K562 (cell line): ENCODE data around the gene TTLL9. TPM values are rescaled to one million over a fixed set of nuclear protein-coding genes. Genes with fewer than 3 reads are reported as not detected.

ENCODE experiments used
- ATAC-seq: fragments of 200-7000 bp; cut with Tn5 transposase; 3 replicates; pipeline ENCODE4 v1.9.1; 2020; ENCODE audit warnings: moderate library complexity
- BruUV-seq: library from RNA; stranded (reverse); fragments of 400-500 nt; replicated peaks from 2 replicates; lab custom pipeline; 2021; lab: Mats Ljungman, UMichigan
- CTCF ChIA-PET: fragments of 300-600 bp; formaldehyde crosslinking; extraction: SDS; loops from one replicate; lab custom pipeline; 2021; ENCODE audit warnings: low intra/inter-chr PET ratio; lab: Yijun Ruan, JAX
- POLR2A ChIA-PET: fragments of 300-600, 350-650 bp; sonication (Branson Sonifier 250); formaldehyde crosslinking; extraction: SDS; loops from one replicate; lab custom pipeline; 2021; ENCODE audit warnings: antibody characterized with exemption, inconsistent platforms; lab: Yijun Ruan, JAX
- DNase-seq, 4 experiments: peaks; one replicate each; pipeline versions ENCODE4 v3.0.0 to v3.0.0-alpha.2; 2011 to 2018; ENCODE audit warnings: low spot score in 3 of 4, mixed read lengths in 3 of 4; ENCODE audit errors: extremely low read depth in 1 of 4
- FAIRE-seq: peaks from 2 replicates; lab custom pipeline; 2011; peaks lifted over from hg19 to GRCh38; lab: Jason Lieb, UNC
- H2AFZ ChIP-seq: 2 replicates; pipeline ENCODE4 v1.6.0; 2011; ENCODE audit warnings: low read depth, low read length, control low read depth, inconsistent platforms
- H3K27ac ChIP-seq: fragments of 200-600 bp; 3 replicates; pipeline ENCODE4 v1.8.0; 2011; ENCODE audit warnings: low read depth, mild to moderate bottlenecking, control low read depth, inconsistent platforms, low read length, moderate library complexity, mixed read lengths; ENCODE audit errors: extremely low read depth
- H3K27me3 ChIP-seq, 2 experiments: fragments of 300-600 bp in 1 of 2; 2 replicates in 1 of 2; 3 replicates in 1 of 2; pipeline versions ENCODE4 v1.6.0 to v1.8.0; 2011; ENCODE audit warnings: inconsistent platforms in 2 of 2, low read length in 2 of 2, mild to moderate bottlenecking in 1 of 2, mixed read lengths in 1 of 2, moderate library complexity in 1 of 2; ENCODE audit not compliant: control insufficient read depth in 2 of 2, insufficient read depth in 2 of 2
- H3K36me3 ChIP-seq: fragments of 300-600 bp; 3 replicates; pipeline ENCODE4 v1.8.0; 2011; ENCODE audit warnings: mild to moderate bottlenecking, low read length, inconsistent platforms; ENCODE audit not compliant: control insufficient read depth, insufficient read depth
- H3K4me1 ChIP-seq, 2 experiments: fragments of 200-600 bp in 1 of 2; replicated peaks in 1 of 2; 2 replicates in 1 of 2; 3 replicates in 1 of 2; pipeline versions ENCODE4 v1.5.1 to v1.8.0; 2011; ENCODE audit warnings: inconsistent platforms in 2 of 2, low read length in 2 of 2, mild to moderate bottlenecking in 1 of 2, mixed read lengths in 1 of 2, moderate library complexity in 1 of 2; ENCODE audit not compliant: control insufficient read depth in 2 of 2, insufficient read depth in 2 of 2
- H3K4me2 ChIP-seq: 2 replicates; pipeline ENCODE4 v1.6.1; 2011; ENCODE audit warnings: low read length, control low read depth, inconsistent platforms, mixed read lengths; ENCODE audit not compliant: insufficient read depth
- H3K4me3 ChIP-seq: fragments of 200-600 bp; sonication (generic), shearing (Covaris generic); 2 replicates; pipeline ENCODE4 v1.5.1; 2016; ENCODE audit warnings: control low read depth, inconsistent platforms
- H3K79me2 ChIP-seq: fragments of 200-600 bp; 3 replicates; pipeline ENCODE4 v1.8.0; 2011; ENCODE audit warnings: low read length, inconsistent platforms; ENCODE audit not compliant: control insufficient read depth, insufficient read depth
- H3K9ac ChIP-seq, 2 experiments: 2 replicates each; pipeline versions ENCODE4 v1.6.0 to v1.6.1; 2011; ENCODE audit warnings: low read depth in 2 of 2, low read length in 2 of 2, control low read depth in 1 of 2, inconsistent platforms in 1 of 2, mild to moderate bottlenecking in 1 of 2, mixed read lengths in 1 of 2; ENCODE audit not compliant: insufficient read depth in 1 of 2
- H3K9me1 ChIP-seq: one replicate; pipeline ENCODE4 v1.6.0; 2011; ENCODE audit warnings: inconsistent platforms, mild to moderate bottlenecking, low read length, moderate library complexity; ENCODE audit not compliant: control insufficient read depth, insufficient read depth
- H3K9me3 ChIP-seq: replicated peaks from 2 replicates; pipeline ENCODE4 v1.5.1; 2011; ENCODE audit warnings: low read depth, low read length, inconsistent platforms; ENCODE audit not compliant: control insufficient read depth, insufficient read depth
- H4K20me1 ChIP-seq: replicated peaks from 2 replicates; pipeline ENCODE4 v1.6.1; 2011; ENCODE audit warnings: low read length, inconsistent platforms, mixed read lengths; ENCODE audit not compliant: control insufficient read depth, insufficient read depth
- DNMT1 ChIP-seq: fragments of 450-650 bp; IDR thresholded peaks from 2 replicates; pipeline ENCODE4 v1.6.1; 2016; ENCODE audit warnings: antibody characterized with exemption, mild to moderate bottlenecking
- FOSL1 ChIP-seq: fragments of 200-800 bp; sonication (Bioruptor generic); conservative IDR thresholded peaks from 2 replicates; pipeline ENCODE4 v1.6.1; 2016; ENCODE audit warnings: missing genetic modification characterization, missing compliant biosample characterization
- GABPB2 ChIP-seq: fragments of 250-450 bp; sonication (Bioruptor Pico); conservative IDR thresholded peaks from 2 replicates; pipeline ENCODE4 v1.5.1; 2021; ENCODE audit warnings: mild to moderate bottlenecking
- HDAC3 ChIP-seq: fragments of 450-650 bp; IDR thresholded peaks from 2 replicates; pipeline ENCODE4 v1.6.1; 2018; ENCODE audit warnings: borderline replicate concordance, mild to moderate bottlenecking, moderate library complexity; ENCODE audit not compliant: partially characterized antibody
- JUND ChIP-seq, 2 experiments: IDR thresholded peaks; 2 replicates in 1 of 2; 3 replicates in 1 of 2; pipeline ENCODE4 v1.6.1; 2011; ENCODE audit warnings: borderline replicate concordance in 2 of 2, low read depth in 2 of 2, low read length in 2 of 2, improper control_type of control experiment in 1 of 2, missing biosample characterization in 1 of 2, missing genetic modification characterization in 1 of 2, missing genetic modification reagents in 1 of 2
- MIER1 ChIP-seq: fragments of 450-650 bp; IDR thresholded peaks from 2 replicates; pipeline ENCODE4 v1.6.1; 2016; ENCODE audit warnings: antibody characterized with exemption, mild to moderate bottlenecking, low read depth
- PTRF ChIP-seq: fragments of 450-650 bp; IDR thresholded peaks from 2 replicates; pipeline ENCODE4 v1.6.1; 2016; ENCODE audit warnings: mild to moderate bottlenecking, missing genetic modification characterization, missing compliant biosample characterization
- TGIF2 ChIP-seq: sonication (generic); formaldehyde crosslinking; IDR thresholded peaks from 2 replicates; pipeline ENCODE4 v1.8.1; 2022; ENCODE audit warnings: mild to moderate bottlenecking, missing genetic modification reagents, moderate library complexity
- ZNF263 ChIP-seq: sonication (generic); formaldehyde crosslinking; IDR thresholded peaks from 2 replicates; pipeline ENCODE4 v1.8.0; 2022; ENCODE audit warnings: mild to moderate bottlenecking, missing genetic modification reagents, borderline replicate concordance
- WGBS: fragments of 100-300 bp; shearing (Covaris generic); methylation state at CpG from one replicate; pipeline ENCODE4 v1.1.6; 2016; ENCODE audit warnings: low coverage, mixed read lengths; ENCODE audit not compliant: insufficient coverage; ENCODE audit errors: missing lambda C conversion rate; 5-methylcytosine and 5-hydroxymethylcytosine counted together
- in situ Hi-C: fragments of 300-500 bp; cut with MboI; formaldehyde crosslinking; loops from 4 replicates; pipeline ENCODE4 v1.15.0; 2018; ENCODE audit warnings: inconsistent platforms, mixed read lengths
- intact Hi-C: fragments of 100-400 bp; cut with micrococcal nuclease; formaldehyde crosslinking; loops from 2 replicates; pipeline ENCODE4 v1.14.2; 2022
- polyA plus RNA-seq, 8 experiments: library from polyadenylated mRNA; depleted of rRNA in 4 of 8; stranded (reverse) in 5 of 8; unstranded in 3 of 8; fragments of >200 nt; fragmentation: Nextera tagmentation in 2 of 8; fragmentation: Illumina TruSeq in 1 of 8; extraction: Ambion mirVana in 2 of 8; extraction: Trizol in 1 of 8; gene quantifications; 2 replicates each; pipeline versions ENCODE4 v1.2.1 to v1.2.3, GENCODE V29; 2011 to 2014; ENCODE audit warnings: inconsistent platforms in 1 of 8, missing spikeins in 1 of 8
- total RNA-seq, 7 experiments: library from RNA; depleted of rRNA in 6 of 7; stranded (reverse); fragments of >200 nt in 6 of 7; fragmentation: Illumina TruSeq in 2 of 7; extraction: Trizol in 2 of 7; gene quantifications; 2 replicates each; pipeline versions ENCODE4 v1.2.1 to v1.2.3, GENCODE V29; 2011 to 2021; ENCODE audit warnings: low replicate concordance in 1 of 7
- TF ChIP-seq, protein P1 (sequence below): fragments of 200-800 bp; sonication (Bioruptor generic); IDR thresholded peaks from 2 replicates; pipeline ENCODE4 v1.6.1; 2017; ENCODE audit warnings: missing genetic modification characterization, missing compliant biosample characterization
- TF ChIP-seq, protein P2 (sequence below), 2 experiments: fragments of 450-650 bp in 1 of 2; sonication (generic) in 1 of 2; formaldehyde crosslinking in 1 of 2; IDR thresholded peaks in 1 of 2; conservative IDR thresholded peaks in 1 of 2; 2 replicates each; pipeline versions ENCODE4 v1.6.1 to v1.8.1; 2016 to 2023; ENCODE audit warnings: mild to moderate bottlenecking in 2 of 2, moderate library complexity in 2 of 2, inconsistent platforms in 1 of 2, missing genetic modification reagents in 1 of 2
- TF ChIP-seq, protein P3 (sequence below), 2 experiments: fragments of 200-800 bp in 1 of 2; sonication (Bioruptor generic) in 1 of 2; sonication (generic) in 1 of 2; formaldehyde crosslinking in 1 of 2; IDR thresholded peaks in 1 of 2; conservative IDR thresholded peaks in 1 of 2; 2 replicates each; pipeline versions ENCODE4 v1.5.0 to v1.6.1; 2016 to 2020; ENCODE audit warnings: missing compliant biosample characterization in 1 of 2, missing genetic modification characterization in 1 of 2, missing genetic modification reagents in 1 of 2

TTLL9 gene
- total and polyA plus RNA-seq, 9 of the 15 experiments (the other 6 are each of a cell fraction or from before 2014, with no cell fraction given) = 0.06 to 0.07 TPM; not detected in 7

DNA sequence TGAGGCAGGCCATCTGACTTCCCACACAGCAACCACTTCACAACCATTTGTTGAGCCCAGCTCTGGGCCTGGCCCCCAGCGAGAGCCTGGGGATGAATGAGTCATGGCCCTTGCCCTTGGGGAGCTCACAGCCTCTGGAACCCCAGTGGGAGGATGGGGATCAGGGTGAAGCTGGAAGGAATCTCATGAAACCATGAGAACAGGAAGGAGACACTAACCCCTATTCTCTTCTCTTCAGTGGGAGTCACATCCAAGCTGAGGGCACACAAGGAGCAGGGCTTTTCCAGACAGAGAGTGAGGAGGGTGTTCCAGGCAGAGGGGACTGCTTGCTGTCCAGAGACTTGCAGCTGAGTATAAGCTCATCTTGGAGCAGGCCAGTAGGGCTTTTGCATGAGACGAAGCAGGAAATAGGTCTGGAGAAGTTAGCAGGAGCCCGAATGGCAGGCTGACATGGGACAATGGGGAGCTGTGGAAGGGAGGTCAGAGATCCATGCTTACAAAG, 32.5 kb upstream of the TTLL9 start:
- no TSS peak for BruUV-seq
- CTCF ChIA-PET = interaction anchor here (1.3 kb wide), 1 partner anchor 9 kb away, joined by 3 read pairs; no protein-coding TSS in a partner anchor
- in situ Hi-C loops = loop anchor here (25.0 kb wide), 1 partner anchor 824 kb away; the partner anchor contains the start of gene C20orf203
- FAIRE-seq = no peak
- no peak overlapping the region for H3K27ac ChIP-seq
- no peak overlapping the region for H3K4me2 ChIP-seq
- 33% methylated on average over 3 of the region's 3 CpGs for WGBS
- intact Hi-C loops = loop anchor here (5.0 kb wide), 1 partner anchor 276 kb away; no protein-coding TSS in a partner anchor
- H3K4me1 ChIP-seq = peaks cover 35 to 60% of the 10 kb centered on the region in 2 experiments
- H3K9me1 ChIP-seq = no peaks in the 10 kb centered on the region
- peak; percentile 26 to 57 (median 37) for DNase-seq
- 0 out of 2 replicates have a peak, but pooled peaks cover 6% of the 10 kb centered on the region for H4K20me1 ChIP-seq
- ATAC-seq = no peak
- no peaks in the 10 kb centered on the region for H3K36me3 ChIP-seq
- POLR2A ChIA-PET = interaction anchor here (0.6 to 1.3 kb wide), 6 partner anchors 9 to 272 kb away, joined by 3 to 4 read pairs (median 3); partner anchors contain the start of gene PDRG1
- peak overlapping the region in 1 of 2 experiments; percentile 78; a peak in 1 of 4 replicates for H3K9ac ChIP-seq
- no peak overlapping the region for H3K4me3 ChIP-seq
- H3K79me2 ChIP-seq = no peaks in the 10 kb centered on the region
- peak overlapping the region; percentile 40; the same call in 1 of the 2 replicates for H2AFZ ChIP-seq
- no peaks in the 10 kb centered on the region for H3K9me3 ChIP-seq
- H3K27me3 ChIP-seq = no peaks in the 10 kb centered on the region; a peak in 1 of 5 replicates
- TF ChIP-seq, protein P1, sequence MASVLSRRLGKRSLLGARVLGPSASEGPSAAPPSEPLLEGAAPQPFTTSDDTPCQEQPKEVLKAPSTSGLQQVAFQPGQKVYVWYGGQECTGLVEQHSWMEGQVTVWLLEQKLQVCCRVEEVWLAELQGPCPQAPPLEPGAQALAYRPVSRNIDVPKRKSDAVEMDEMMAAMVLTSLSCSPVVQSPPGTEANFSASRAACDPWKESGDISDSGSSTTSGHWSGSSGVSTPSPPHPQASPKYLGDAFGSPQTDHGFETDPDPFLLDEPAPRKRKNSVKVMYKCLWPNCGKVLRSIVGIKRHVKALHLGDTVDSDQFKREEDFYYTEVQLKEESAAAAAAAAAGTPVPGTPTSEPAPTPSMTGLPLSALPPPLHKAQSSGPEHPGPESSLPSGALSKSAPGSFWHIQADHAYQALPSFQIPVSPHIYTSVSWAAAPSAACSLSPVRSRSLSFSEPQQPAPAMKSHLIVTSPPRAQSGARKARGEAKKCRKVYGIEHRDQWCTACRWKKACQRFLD (CRISPR knock-in tag) = no peak
- TF ChIP-seq MIER1 = no peak
- TF ChIP-seq TGIF2 (CRISPR knock-in tag) = no peak
- TF ChIP-seq JUND (IDR thresholded peaks at IDR 0.05; ENCODE audit: borderline replicate concordance, low read depth, low read length) = peak; percentile 55; the same call in 1 of the 2 replicates
- TF ChIP-seq JUND (tag; IDR thresholded peaks at IDR 0.05; ENCODE audit: borderline replicate concordance, low read depth, low read length) = peak; percentile 35; the same call in 1 of the 3 replicates
- TF ChIP-seq, protein P2, sequence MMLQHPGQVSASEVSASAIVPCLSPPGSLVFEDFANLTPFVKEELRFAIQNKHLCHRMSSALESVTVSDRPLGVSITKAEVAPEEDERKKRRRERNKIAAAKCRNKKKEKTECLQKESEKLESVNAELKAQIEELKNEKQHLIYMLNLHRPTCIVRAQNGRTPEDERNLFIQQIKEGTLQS (IDR thresholded peaks at IDR 0.05) = peak; percentile 59; the same call in 1 of the 2 replicates
- TF ChIP-seq, protein P2 (CRISPR knock-in tag; conservative IDR thresholded peaks at IDR 0.05) = no peak
- no peak for TF ChIP-seq GABPB2 (CRISPR knock-in tag)
- TF ChIP-seq HDAC3 = no peak
- no peak for TF ChIP-seq DNMT1
- TF ChIP-seq, protein P3, sequence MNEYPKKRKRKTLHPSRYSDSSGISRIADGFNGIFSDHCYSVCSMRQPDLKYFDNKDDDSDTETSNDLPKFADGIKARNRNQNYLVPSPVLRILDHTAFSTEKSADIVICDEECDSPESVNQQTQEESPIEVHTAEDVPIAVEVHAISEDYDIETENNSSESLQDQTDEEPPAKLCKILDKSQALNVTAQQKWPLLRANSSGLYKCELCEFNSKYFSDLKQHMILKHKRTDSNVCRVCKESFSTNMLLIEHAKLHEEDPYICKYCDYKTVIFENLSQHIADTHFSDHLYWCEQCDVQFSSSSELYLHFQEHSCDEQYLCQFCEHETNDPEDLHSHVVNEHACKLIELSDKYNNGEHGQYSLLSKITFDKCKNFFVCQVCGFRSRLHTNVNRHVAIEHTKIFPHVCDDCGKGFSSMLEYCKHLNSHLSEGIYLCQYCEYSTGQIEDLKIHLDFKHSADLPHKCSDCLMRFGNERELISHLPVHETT (CRISPR knock-in tag; conservative IDR thresholded peaks at IDR 0.05 in 1 of 2, IDR thresholded peaks at IDR 0.05 in 1 of 2) = no peak
- no peak for TF ChIP-seq PTRF (tag)
- TF ChIP-seq FOSL1 (tag) = 0 out of 2 replicates have a peak, but pooled peaks have one; percentile 29
- peak; percentile 94 for TF ChIP-seq ZNF263 (CRISPR knock-in tag)
